LNCaP clone FGC (cell line): Measurements from ENCODE around the gene HIVEP1.

Experiments
- DNase-seq: peaks from one replicate; pipeline ENCODE4 v3.0.0-alpha.2; 2011; ENCODE audit warnings: low read depth
- H3K4me3 ChIP-seq: 2 replicates; pipeline ENCODE4 v1.5.1; 2011; ENCODE audit warnings: mild to moderate bottlenecking, low read depth, low read length, control low read depth
- TF ChIP-seq, protein P1 (sequence below): IDR thresholded peaks from 2 replicates; pipeline ENCODE4 v1.5.1; 2012; ENCODE audit warnings: mild to moderate bottlenecking; ENCODE audit not compliant: control insufficient read depth, insufficient read depth; ENCODE audit errors: extremely low read depth

Gene HIVEP1

DNA sequence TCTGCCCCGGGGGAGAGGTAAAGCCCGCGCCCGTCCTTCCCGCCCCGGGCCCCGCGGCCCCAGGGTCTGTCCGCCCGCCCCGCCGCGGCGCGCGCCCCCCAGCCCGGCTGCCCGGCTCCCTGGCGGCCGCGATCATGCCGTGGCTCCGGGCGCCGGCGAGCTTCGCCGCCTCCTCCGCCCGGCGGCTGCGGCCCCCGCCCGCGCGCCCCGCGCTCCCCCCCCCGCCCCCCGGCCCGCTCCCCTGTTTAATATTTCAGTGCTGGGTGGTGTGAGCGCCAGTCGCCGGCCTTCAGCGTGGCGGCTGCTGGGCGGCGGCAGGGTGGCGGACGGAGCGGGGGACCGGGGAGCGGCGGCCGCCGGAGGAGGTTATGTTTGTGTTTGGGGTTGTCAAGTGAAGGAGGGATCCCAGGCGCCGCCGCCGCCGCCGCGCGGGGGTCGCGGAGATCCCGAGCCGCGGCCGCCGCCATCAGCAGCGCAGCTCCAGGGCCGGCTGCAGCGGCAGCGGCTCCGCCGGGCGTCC lies at the start of gene HIVEP1:
Gene HIVEP1 (plus strand): TSS at position 275 of the 520 bp plus-strand sequence. CDS start 3,317 bp downstream, outside the sequence.
- peak within 1 kb of the TSS; percentile 82 for H3K4me3 ChIP-seq
- DNase-seq = no peak
- TF ChIP-seq, protein P1, sequence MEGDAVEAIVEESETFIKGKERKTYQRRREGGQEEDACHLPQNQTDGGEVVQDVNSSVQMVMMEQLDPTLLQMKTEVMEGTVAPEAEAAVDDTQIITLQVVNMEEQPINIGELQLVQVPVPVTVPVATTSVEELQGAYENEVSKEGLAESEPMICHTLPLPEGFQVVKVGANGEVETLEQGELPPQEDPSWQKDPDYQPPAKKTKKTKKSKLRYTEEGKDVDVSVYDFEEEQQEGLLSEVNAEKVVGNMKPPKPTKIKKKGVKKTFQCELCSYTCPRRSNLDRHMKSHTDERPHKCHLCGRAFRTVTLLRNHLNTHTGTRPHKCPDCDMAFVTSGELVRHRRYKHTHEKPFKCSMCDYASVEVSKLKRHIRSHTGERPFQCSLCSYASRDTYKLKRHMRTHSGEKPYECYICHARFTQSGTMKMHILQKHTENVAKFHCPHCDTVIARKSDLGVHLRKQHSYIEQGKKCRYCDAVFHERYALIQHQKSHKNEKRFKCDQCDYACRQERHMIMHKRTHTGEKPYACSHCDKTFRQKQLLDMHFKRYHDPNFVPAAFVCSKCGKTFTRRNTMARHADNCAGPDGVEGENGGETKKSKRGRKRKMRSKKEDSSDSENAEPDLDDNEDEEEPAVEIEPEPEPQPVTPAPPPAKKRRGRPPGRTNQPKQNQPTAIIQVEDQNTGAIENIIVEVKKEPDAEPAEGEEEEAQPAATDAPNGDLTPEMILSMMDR = no peak

DNA sequence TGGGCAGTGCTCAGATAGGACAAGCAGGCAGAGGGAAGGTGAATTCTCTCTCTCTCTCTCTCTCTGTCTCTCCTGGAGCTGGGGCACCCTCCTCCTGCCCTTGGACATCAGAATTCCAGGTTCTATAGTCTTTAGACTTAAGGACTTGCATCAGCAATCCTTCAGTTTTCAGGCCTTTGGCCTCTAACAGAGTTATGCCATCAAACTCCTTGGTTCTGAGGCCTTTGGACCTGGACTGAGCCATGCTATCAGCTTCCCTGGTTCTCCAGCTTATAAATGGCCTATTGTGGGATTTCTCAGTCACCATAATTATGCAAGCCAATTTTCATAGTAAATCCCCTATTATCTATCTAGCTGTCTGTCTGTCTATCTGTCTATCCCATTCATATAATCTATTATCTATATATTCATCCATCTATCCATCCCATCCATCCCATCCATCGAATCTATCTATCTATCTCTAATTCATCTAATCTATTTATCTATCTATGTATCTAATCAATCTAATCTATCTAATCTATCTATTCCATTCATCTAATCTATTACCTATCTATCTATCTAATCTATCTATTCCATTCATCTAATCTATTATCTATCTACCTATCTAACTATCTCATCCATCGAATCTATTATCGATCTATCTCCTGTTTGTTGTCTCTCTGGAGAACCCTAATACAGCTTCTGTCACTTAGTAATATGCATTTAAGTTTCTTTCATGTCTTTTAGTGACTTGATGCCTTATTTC lies 48.2 kb upstream of the HIVEP1 start:
- no peak overlapping the region for H3K4me3 ChIP-seq
- no peak for DNase-seq
- TF ChIP-seq, protein P1 = no peak

DNA sequence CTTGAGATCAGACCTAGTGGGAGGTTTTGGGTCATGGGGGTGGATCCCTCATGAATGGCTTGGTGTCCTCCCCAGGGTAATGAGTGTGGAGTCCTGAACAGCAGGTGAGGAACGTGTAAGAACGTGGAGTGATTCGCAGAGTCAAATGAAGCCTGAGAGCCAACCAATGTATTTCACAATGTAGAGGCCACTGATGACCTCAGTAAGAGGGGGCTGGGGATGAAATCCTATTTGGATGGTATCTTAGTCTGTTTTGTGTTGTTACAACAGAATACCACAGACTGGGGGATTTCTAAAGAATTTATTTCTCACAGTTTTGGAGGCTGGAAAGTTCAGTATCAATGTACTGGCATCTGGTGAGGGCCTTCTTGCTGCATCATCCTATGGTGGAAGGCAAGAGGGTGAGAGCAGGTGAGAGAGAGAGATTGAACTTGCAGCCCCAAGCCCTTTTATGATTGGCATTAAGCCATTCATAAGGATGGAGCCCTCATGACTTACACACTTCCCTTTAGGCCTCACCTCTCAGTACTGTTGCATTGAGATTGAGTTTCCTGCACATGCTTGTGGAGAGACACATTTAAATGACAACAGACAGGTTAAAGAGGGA lies 47.3 kb upstream of the HIVEP1 start:
- H3K4me3 ChIP-seq = no peak overlapping the region
- TF ChIP-seq, protein P1 = no peak
- no peak for DNase-seq

DNA sequence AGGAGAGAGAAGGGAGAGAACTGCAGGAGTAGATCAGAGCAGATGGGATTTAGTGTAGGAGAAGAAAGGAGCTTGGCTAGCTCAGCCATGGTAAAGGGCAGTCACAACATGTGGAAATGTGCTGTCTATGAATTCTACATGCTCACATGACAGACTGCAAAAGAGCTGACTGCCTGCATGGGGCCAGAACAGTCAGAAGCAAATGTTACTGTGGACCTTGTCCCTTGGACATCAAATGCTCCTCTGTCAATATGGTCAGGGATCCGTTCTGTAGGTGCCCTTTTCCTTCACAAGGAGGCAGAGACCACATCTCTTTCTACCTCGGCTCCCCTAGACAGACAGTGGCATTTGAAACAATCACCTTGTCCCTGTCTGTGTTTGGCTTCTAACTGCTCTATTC lies 46.6 kb upstream of the HIVEP1 start:
- no peak overlapping the region for H3K4me3 ChIP-seq
- TF ChIP-seq, protein P1 = no peak
- no peak for DNase-seq

DNA sequence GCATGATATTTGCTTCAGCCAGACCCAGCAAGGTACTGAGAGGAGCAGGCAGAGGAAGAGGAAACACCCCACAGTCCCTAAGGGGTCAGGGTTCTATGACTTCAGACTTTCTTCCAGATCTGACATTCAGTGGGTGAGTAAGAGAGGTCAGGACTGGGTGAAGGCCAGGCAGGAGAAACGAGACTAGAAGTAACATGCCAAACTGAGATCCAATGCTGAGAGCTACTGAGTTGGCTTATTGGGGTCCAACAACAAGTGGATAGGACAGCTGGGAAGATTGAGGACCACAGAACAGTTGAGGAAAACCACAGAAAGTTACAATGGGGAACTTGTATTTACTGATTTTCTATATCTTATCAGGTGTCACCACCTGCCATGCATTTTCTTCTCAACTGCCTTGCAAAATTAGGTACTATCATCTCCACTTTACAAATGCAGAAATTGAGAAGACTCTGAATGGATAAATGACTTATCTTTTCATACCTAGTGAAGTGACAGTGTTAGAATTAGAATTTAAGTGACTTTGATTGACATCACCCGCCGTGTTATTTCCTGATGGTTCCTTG lies 43.8 kb upstream of the HIVEP1 start:
- no peak for DNase-seq
- no peak overlapping the region for H3K4me3 ChIP-seq
- TF ChIP-seq, protein P1 = no peak

DNA sequence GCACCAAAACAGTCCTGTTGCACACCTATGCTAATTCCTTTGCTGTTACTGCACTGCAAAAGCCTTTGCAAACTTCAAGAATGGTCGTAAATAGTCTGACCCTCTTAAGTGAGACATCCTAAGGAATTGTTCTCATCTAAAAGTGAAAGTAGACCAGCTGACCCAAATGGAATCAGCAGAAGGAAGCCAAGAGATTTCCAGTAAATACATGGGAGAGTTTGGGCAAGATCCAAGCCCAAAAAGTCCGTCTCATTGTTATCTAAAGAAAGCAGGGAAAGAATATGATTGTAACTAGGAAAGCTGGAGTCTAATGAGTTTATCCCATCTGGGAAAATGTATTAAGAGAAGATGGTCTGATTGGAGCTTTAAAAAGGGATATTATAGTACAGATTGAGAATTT lies 43.0 kb upstream of the HIVEP1 start:
- DNase-seq = no peak
- no peak overlapping the region for H3K4me3 ChIP-seq
- TF ChIP-seq, protein P1 = no peak

DNA sequence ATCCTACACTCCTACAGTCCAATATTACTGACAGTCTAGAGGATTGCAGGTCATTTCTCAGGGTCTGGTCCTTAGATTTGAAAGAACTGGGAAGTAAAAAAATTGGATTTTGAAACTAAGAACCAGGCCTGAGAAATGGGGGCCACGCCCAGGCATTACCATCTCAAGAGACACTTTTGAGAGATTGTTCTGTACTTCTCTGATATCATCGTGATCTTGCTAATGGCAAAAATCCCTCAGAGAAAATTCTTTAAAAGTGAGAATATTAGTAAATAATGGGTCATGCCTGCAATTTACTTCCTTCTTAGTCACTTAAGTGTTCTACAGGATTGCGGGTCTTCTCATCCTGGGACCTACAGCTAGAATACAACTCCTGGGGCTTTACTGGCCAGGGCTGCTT lies 42.0 kb upstream of the HIVEP1 start:
- TF ChIP-seq, protein P1 = no peak
- DNase-seq = no peak
- no peak overlapping the region for H3K4me3 ChIP-seq
